ENCODE data around the gene CYP4F12. TPM values are rescaled to one million over a fixed set of nuclear protein-coding genes. Genes with fewer than 3 reads are reported as not detected.

CYP4F12 gene
- polyA plus RNA-seq, 2 of the 4 experiments (the other 2 are of a cell fraction), result 6.3 to 12.8 TPM

GRCh38 chr19:15641901-15642491, 30.9 kb upstream of the CYP4F12 start:
- no peak for DNase-seq (ENCODE audit: low read depth in 1 of 2, low spot score in 1 of 2)
- Histone ChIP-seq H3K27ac (peak overlapping the region; percentile 91 to 96), H3K4me2 (peak overlapping the region; percentile 84), H3K4me1 (peaks cover 33% of the 10 kb centered on the region), H3K9me3 (no peaks in the 10 kb centered on the region), H3K4me3 (peak overlapping the region; percentile 49)
- TF ChIP-seq E2F6 (IDR thresholded peaks at IDR 0.05; ENCODE audit: borderline replicate concordance, low read depth), result no peak
- TF ChIP-seq JUN (IDR thresholded peaks at IDR 0.05), result no peak
- no peak for TF ChIP-seq CHD4 (IDR thresholded peaks at IDR 0.05; ENCODE audit: borderline replicate concordance)
- no peak for TF ChIP-seq FOSB (CRISPR knock-in tag; IDR thresholded peaks at IDR 0.05)
- no peak for TF ChIP-seq RFX5 (IDR thresholded peaks at IDR 0.05)
- TF ChIP-seq HDAC2 (IDR thresholded peaks at IDR 0.05), result no peak
- TF ChIP-seq CEBPB (IDR thresholded peaks at IDR 0.05), result no peak
- no peak for TF ChIP-seq CBX2 (IDR thresholded peaks at IDR 0.05; ENCODE audit: borderline replicate concordance, low read depth)
- TF ChIP-seq HOXB13 (CRISPR knock-in tag; IDR thresholded peaks at IDR 0.05; ENCODE audit: low read depth), result no peak
- TF ChIP-seq JUNB (IDR thresholded peaks at IDR 0.05), result no peak
- no peak for TF ChIP-seq EHF (CRISPR knock-in tag; IDR thresholded peaks at IDR 0.05)
- ATAC-seq, result no peak
- ChIA-PET POLR2A (no interaction called here), CTCF (no interaction called here)
- 62% methylated on average over 5 of the region's 5 CpGs for WGBS (ENCODE audit: missing lambda C conversion rate)
- FAIRE-seq, result no peak

- Histone ChIP-seq H3K9me3 (no peaks in the 10 kb centered on the region), H3K4me2 (peak overlapping the region; percentile 84), H3K27ac (peak overlapping the region in 1 of 2 experiments; percentile 96; a peak in 2 of 6 replicates), H3K4me3 (no peak overlapping the region), H3K4me1 (peaks cover 33% of the 10 kb centered on the region)
- FAIRE-seq (no peak), ATAC-seq (no peak), DNase-seq (ENCODE audit: low read depth in 1 of 2, low spot score in 1 of 2) (no peak)
- ChIA-PET CTCF (interaction anchor here (1.3 kb wide), 1 partner anchor 13 kb away, joined by 3 read pairs; no protein-coding TSS in a partner anchor), POLR2A (no interaction called here)
- TF ChIP-seq E2F6 (IDR thresholded peaks at IDR 0.05; ENCODE audit: borderline replicate concordance, low read depth) (no peak), PBX3 (IDR thresholded peaks at IDR 0.05) (no peak), RAD21 (conservative IDR thresholded peaks at IDR 0.05 in 1 of 2, IDR thresholded peaks at IDR 0.05 in 1 of 2) (no peak), NFE2L2 (conservative IDR thresholded peaks at IDR 0.05; ENCODE audit: low read length) (no peak), TFCP2L1 (CRISPR knock-in tag; IDR thresholded peaks at IDR 0.05) (no peak), BHLHE40 (IDR thresholded peaks at IDR 0.05; ENCODE audit: low read depth, low read length) (no peak)
Measured at GRCh38 chr19:15642807-15643206, 30.1 kb upstream of the CYP4F12 start.

GRCh38 chr19:15643387-15643786, 29.5 kb upstream of the CYP4F12 start:
- Histone ChIP-seq H3K27ac (no peak overlapping the region; a peak in 2 of 6 replicates), H3K4me1 (peaks cover 33% of the 10 kb centered on the region), H3K4me2 (peak overlapping the region; percentile 23; the same call in 1 of the 3 replicates), H3K4me3 (no peak overlapping the region), H3K9me3 (no peaks in the 10 kb centered on the region)
- FAIRE-seq (no peak), DNase-seq (ENCODE audit: low read depth in 1 of 2, low spot score in 1 of 2) (no peak), ATAC-seq (no peak)
- 64% methylated on average over 3 of the region's 3 CpGs for WGBS (ENCODE audit: missing lambda C conversion rate)
- no peak for TF ChIP-seq NR3C1 (IDR thresholded peaks at IDR 0.05)
- no peak for TF ChIP-seq ZNF302 (CRISPR knock-in tag; IDR thresholded peaks at IDR 0.05)
- no peak for TF ChIP-seq BHLHE40 (IDR thresholded peaks at IDR 0.05; ENCODE audit: low read depth, low read length)
- no peak for TF ChIP-seq RAD21 (conservative IDR thresholded peaks at IDR 0.05 in 1 of 2, IDR thresholded peaks at IDR 0.05 in 1 of 2)
- TF ChIP-seq RARB (CRISPR knock-in tag; IDR thresholded peaks at IDR 0.05), result no peak
- no peak for TF ChIP-seq GATA3 (IDR thresholded peaks at IDR 0.05; ENCODE audit: borderline replicate concordance)
- no peak for TF ChIP-seq ATOH8 (CRISPR knock-in tag; IDR thresholded peaks at IDR 0.05; ENCODE audit: low read depth)
- no peak for TF ChIP-seq JUN (IDR thresholded peaks at IDR 0.05)
- TF ChIP-seq KDM5A (IDR thresholded peaks at IDR 0.05), result no peak
- CTCF ChIA-PET, result interaction anchor here (1.3 kb wide), 1 partner anchor 14 kb away, joined by 3 read pairs; no protein-coding TSS in a partner anchor
- POLR2A ChIA-PET, result no interaction called here
